H9 (cell line): ENCODE results near the gene ATXN7. TPM values are rescaled to one million over a fixed set of nuclear protein-coding genes. Genes with fewer than 3 reads are reported as not detected.

Source experiments
- DNase-seq: peaks from one replicate; pipeline ENCODE4 v3.0.0-alpha.2; 2017
- H2AFZ ChIP-seq: one replicate; pipeline ENCODE4 v1.6.1; 2013; ENCODE audit warnings: mild to moderate bottlenecking, low read length, control low read depth, moderate library complexity
- H2AK5ac ChIP-seq: 2 replicates; pipeline ENCODE4 v1.6.1; 2013; ENCODE audit warnings: low read length, control low read depth, mixed read lengths; ENCODE audit not compliant: insufficient read length
- H2BK120ac ChIP-seq: one replicate; pipeline ENCODE4 v1.6.1; 2013; ENCODE audit warnings: low read depth, mild to moderate bottlenecking, low read length, control low read depth, inconsistent platforms; ENCODE audit not compliant: poor library complexity, severe bottlenecking
- H2BK12ac ChIP-seq: 2 replicates; pipeline ENCODE4 v1.6.1; 2013; ENCODE audit warnings: low read length, control low read depth, mixed read lengths, low read depth; ENCODE audit not compliant: insufficient read length
- H2BK15ac ChIP-seq: 2 replicates; pipeline ENCODE4 v1.6.1; 2013; ENCODE audit warnings: low read depth, low read length, control low read depth
- H2BK20ac ChIP-seq: one replicate; pipeline ENCODE4 v1.6.1; 2013; ENCODE audit warnings: low read depth, mild to moderate bottlenecking, low read length, control low read depth, inconsistent platforms; ENCODE audit not compliant: poor library complexity, severe bottlenecking
- H2BK5ac ChIP-seq: 2 replicates; pipeline ENCODE4 v1.6.1; 2013; ENCODE audit warnings: low read length, control low read depth, mixed read lengths; ENCODE audit not compliant: insufficient read length
- H3K14ac ChIP-seq: 2 replicates; pipeline ENCODE4 v1.6.1; 2013; ENCODE audit warnings: low read length, control low read depth; ENCODE audit not compliant: insufficient read depth
- H3K18ac ChIP-seq: 2 replicates; pipeline ENCODE4 v1.6.1; 2013; ENCODE audit warnings: low read depth, mild to moderate bottlenecking, mixed read lengths, low read length, control low read depth; ENCODE audit not compliant: insufficient read length
- H3K23ac ChIP-seq: 2 replicates; pipeline ENCODE4 v1.6.1; 2013; ENCODE audit warnings: low read length, control low read depth, mixed read lengths, low read depth; ENCODE audit not compliant: insufficient read length
- H3K23me2 ChIP-seq: 2 replicates; pipeline ENCODE4 v1.6.1; 2013; ENCODE audit warnings: low read depth, mild to moderate bottlenecking, mixed read lengths, low read length, control low read depth; ENCODE audit not compliant: insufficient read length, poor library complexity, severe bottlenecking
- H3K27ac ChIP-seq: 2 replicates; pipeline ENCODE4 v1.5.1; 2013; ENCODE audit warnings: low read length, control low read depth, mixed read lengths, low read depth; ENCODE audit not compliant: insufficient read length
- H3K27me3 ChIP-seq: 2 replicates; pipeline ENCODE4 v1.6.1; 2013; ENCODE audit warnings: low read length, control low read depth, inconsistent platforms; ENCODE audit not compliant: insufficient read depth
- H3K4ac ChIP-seq: 2 replicates; pipeline ENCODE4 v1.6.1; 2013; ENCODE audit warnings: low read depth, mild to moderate bottlenecking, control low read depth, inconsistent platforms, low read length, moderate library complexity
- H3K4me1 ChIP-seq: 2 replicates; pipeline ENCODE4 v1.6.1; 2013; ENCODE audit warnings: low read length, control low read depth, inconsistent platforms; ENCODE audit not compliant: insufficient read depth
- H3K4me2 ChIP-seq: 2 replicates; pipeline ENCODE4 v1.6.1; 2013; ENCODE audit warnings: low read length, control low read depth, mixed read lengths; ENCODE audit not compliant: insufficient read length, insufficient read depth
- H3K56ac ChIP-seq: 2 replicates; pipeline ENCODE4 v1.6.1; 2013; ENCODE audit warnings: low read depth, mild to moderate bottlenecking, mixed read lengths, low read length, control low read depth; ENCODE audit not compliant: insufficient read length
- H3K79me1 ChIP-seq: 2 replicates; pipeline ENCODE4 v1.6.1; 2013; ENCODE audit warnings: low read depth, mild to moderate bottlenecking, moderate library complexity, low read length, control low read depth, inconsistent platforms; ENCODE audit not compliant: insufficient read depth, poor library complexity, severe bottlenecking
- H3K79me2 ChIP-seq: 2 replicates; pipeline ENCODE4 v1.6.1; 2013; ENCODE audit warnings: low read length, control low read depth, inconsistent platforms; ENCODE audit not compliant: insufficient read depth
- H3K9ac ChIP-seq: 2 replicates; pipeline ENCODE4 v1.6.1; 2013; ENCODE audit warnings: low read length, control low read depth, mixed read lengths; ENCODE audit not compliant: insufficient read length; ENCODE audit errors: extremely low read depth
- H3K9me3 ChIP-seq: one replicate; pipeline ENCODE4 v1.6.1; 2013; ENCODE audit warnings: low read depth, low read length, inconsistent platforms; ENCODE audit not compliant: control insufficient read depth
- H3T11ph ChIP-seq: one replicate; pipeline ENCODE4 v1.6.1; 2013; ENCODE audit warnings: mild to moderate bottlenecking, low read length, control low read depth, inconsistent platforms
- H4K20me1 ChIP-seq: one replicate; pipeline ENCODE4 v1.6.1; 2013; ENCODE audit not compliant: control insufficient read depth, insufficient read length, insufficient read depth
- H4K5ac ChIP-seq: 2 replicates; pipeline ENCODE4 v1.6.1; 2013; ENCODE audit warnings: low read depth, mild to moderate bottlenecking, mixed read lengths, low read length, control low read depth; ENCODE audit not compliant: insufficient read length
- H4K8ac ChIP-seq: replicated peaks from 2 replicates; pipeline ENCODE4 v1.6.1; 2013; ENCODE audit warnings: low read length, control low read depth, mixed read lengths, low read depth; ENCODE audit not compliant: insufficient read length
- H4K91ac ChIP-seq: 2 replicates; pipeline ENCODE4 v1.6.1; 2013; ENCODE audit warnings: low read depth, mild to moderate bottlenecking, moderate library complexity, mixed read lengths, low read length, control low read depth; ENCODE audit not compliant: insufficient read length
- H3K27ac Mint-ChIP-seq, 3 experiments: 2 replicates in 2 of 3; 3 replicates in 1 of 3; pipeline ENCODE4 v1.8.0; 2020 to 2021; ENCODE audit warnings: mixed read lengths in 3 of 3, mild to moderate bottlenecking in 1 of 3, moderate library complexity in 1 of 3
- H3K27me3 Mint-ChIP-seq: 2 replicates; pipeline ENCODE4 v1.8.0; 2021; ENCODE audit warnings: low read depth, mild to moderate bottlenecking, moderate library complexity, mixed read lengths
- H3K36me3 Mint-ChIP-seq, 3 experiments: 2 replicates in 2 of 3; 3 replicates in 1 of 3; pipeline ENCODE4 v1.8.0; 2020 to 2021; ENCODE audit warnings: low read depth in 3 of 3, mixed read lengths in 3 of 3; ENCODE audit not compliant: insufficient read depth in 1 of 3
- H3K4me1 Mint-ChIP-seq, 2 experiments: 2 replicates each; pipeline ENCODE4 v1.8.0; 2020; ENCODE audit warnings: mixed read lengths in 2 of 2
- H3K4me3 Mint-ChIP-seq, 2 experiments: 2 replicates in 1 of 2; 3 replicates in 1 of 2; pipeline ENCODE4 v1.8.0; 2020 to 2021; ENCODE audit warnings: mild to moderate bottlenecking in 2 of 2, mixed read lengths in 2 of 2, moderate library complexity in 1 of 2
- H3K9me3 Mint-ChIP-seq, 2 experiments: 2 replicates in 1 of 2; 3 replicates in 1 of 2; pipeline ENCODE4 v1.8.0; 2020; ENCODE audit warnings: mild to moderate bottlenecking in 2 of 2, mixed read lengths in 2 of 2, moderate library complexity in 1 of 2
- CTCF ChIP-seq: fragments of 200-600 bp; sonication (generic); conservative IDR thresholded peaks from 3 replicates; pipeline ENCODE4 v1.8.0; 2021; ENCODE audit warnings: antibody characterized with exemption, mild to moderate bottlenecking
- WGBS: extraction: QIAGEN DNeasy Blood & Tissue Kit; methylation state at CpG from one replicate; pipeline ENCODE4 v1.1.7; 2013; ENCODE audit warnings: missing lambda C conversion rate, low lambda C conversion rate, mixed read lengths; ENCODE audit not compliant: insufficient read length; ENCODE audit errors: extremely low coverage; 5-methylcytosine and 5-hydroxymethylcytosine counted together
- total RNA-seq: library from RNA; stranded (reverse); gene quantifications from 2 replicates; pipeline ENCODE4 v1.2.1, GENCODE V29; 2021

Gene ATXN7
- total RNA-seq, 1 experiment from 2014 or later = 21.5 TPM

- Histone ChIP-seq H2BK5ac (no peak overlapping the region), H2AK5ac (no peak overlapping the region), H3K27me3 (no peaks in the 10 kb centered on the region), H4K20me1 (no peaks in the 10 kb centered on the region), H3K9me3 (no peaks in the 10 kb centered on the region), H2AFZ (no peak overlapping the region), H2BK15ac (no peak overlapping the region), H3K14ac (no peak overlapping the region), H3K56ac (no peak overlapping the region), H3K18ac (no peak overlapping the region), H3K79me2 (no peaks in the 10 kb centered on the region), H4K91ac (no peak overlapping the region), H3K4ac (no peak overlapping the region), H2BK20ac (no peak overlapping the region), H2BK12ac (no peak overlapping the region), H3T11ph (no peak overlapping the region), H4K8ac (no peak overlapping the region), H4K5ac (no peak overlapping the region), H3K9ac (no peak overlapping the region), H3K4me2 (no peak overlapping the region), H3K4me1 (peaks cover 2% of the 10 kb centered on the region; the same call in 1 of the 2 replicates), H3K27ac (no peak overlapping the region), H3K23ac (no peak overlapping the region), H3K79me1 (no peaks in the 10 kb centered on the region), H2BK120ac (no peak overlapping the region), H3K23me2 (no peaks in the 10 kb centered on the region)
- Mint-ChIP-seq H3K36me3 (peaks cover 1 to 18% (median 17%) of the 10 kb centered on the region in 3 experiments; a peak in 6 of 7 replicates), H3K27me3 (no peaks in the 10 kb centered on the region), H3K9me3 (no peaks in the 10 kb centered on the region), H3K4me1 (peaks cover 2% of the 10 kb centered on the region in 2 experiments; a peak in 2 of 4 replicates), H3K4me3 (no peak overlapping the region), H3K27ac (peak overlapping the region in 1 of 3 experiments; percentile 25; a peak in 1 of 7 replicates)
- DNase-seq = no peak
- WGBS = no CpG with 5 or more reads among the region's 4 CpGs
- no peak for TF ChIP-seq CTCF
These were observed 118.3 kb downstream of the ATXN7 start for GRCh38 chr3:63981980-63982379.
